Right cardiac atrium (tissue), 5 donors: ENCODE results near the gene HECA. TPM values are rescaled to one million over a fixed set of nuclear protein-coding genes. Genes with fewer than 3 reads are reported as not detected.
A peak's percentile ranks its signal among the peaks of the same experiment; 100 is the strongest.
"Not testable (repeated sequence)": the region's sequence is repeated elsewhere in the genome, so short reads cannot be mapped to it uniquely, and the experiment has no call there.

Experiments used
- ATAC-seq, 2 donors: fragments of 200-7000 bp; cut with Tn5 transposase; one replicate each; pipeline versions ENCODE4 v1.8.0 to v1.9.1; 2020; ENCODE audit warnings: moderate library complexity in 2 of 2, mild to moderate bottlenecking in 1 of 2
- DNase-seq, 3 donors: peaks; one replicate each; pipeline ENCODE4 v3.0.0-alpha.2; 2020
- H3K27ac ChIP-seq: one replicate; pipeline ENCODE4 v1.5.1; 2013; ENCODE audit warnings: mild to moderate bottlenecking, low read length, control low read depth, moderate library complexity
- H3K27me3 ChIP-seq: one replicate; pipeline ENCODE4 v1.6.1; 2013; ENCODE audit not compliant: control insufficient read depth, insufficient read depth
- H3K4me1 ChIP-seq: one replicate; pipeline ENCODE4 v1.6.1; 2013; ENCODE audit warnings: low read length; ENCODE audit not compliant: control insufficient read depth, insufficient read depth
- H3K4me3 ChIP-seq: one replicate; pipeline ENCODE4 v1.5.1; 2013; ENCODE audit warnings: low read length, control low read depth
- H3K9me3 ChIP-seq: one replicate; pipeline ENCODE4 v1.6.1; 2013; ENCODE audit warnings: low read length; ENCODE audit not compliant: control insufficient read depth
- WGBS: extraction: QIAGEN DNeasy Blood & Tissue Kit; methylation state at CpG from one replicate; pipeline ENCODE4 v1.1.7; 2013; 5-methylcytosine and 5-hydroxymethylcytosine counted together
- intact Hi-C, 4 donors: fragments of 100-400 bp; cut with DNase I; formaldehyde crosslinking; loops; one replicate each; pipeline versions ENCODE4 v1.11.0 to v1.14.0; 2022 to 2023
- polyA plus RNA-seq: library from polyadenylated mRNA; stranded (reverse); fragments of 200-250 nt; gene quantifications from one replicate; pipeline ENCODE4 v1.2.3, GENCODE V29; 2013
- total RNA-seq, 4 donors: library from RNA; stranded (reverse); fragmentation: NEBNext Ultra II Directional; extraction: Animal tissue kit (Norgen Biotek cat#: 25700); gene quantifications; one replicate each; pipeline ENCODE4 v1.2.1, GENCODE V29; 2021
- donor health status: healthy with polysubstance abuse.
- donor health status: DM: no; HTN: yes; CAD: no.
- donor health status: DM: no; HTN: no; CAD: no.
- donor health status: DM: no; HTN: yes; CAD: no; lungs with severe emphysema.
- donor health status: DM: yes; HTN: yes; CAD: no.

The HECA gene
- total and polyA plus RNA-seq, 5 donors: 19.4 to 50.9 (median 47.2) TPM

DNA sequence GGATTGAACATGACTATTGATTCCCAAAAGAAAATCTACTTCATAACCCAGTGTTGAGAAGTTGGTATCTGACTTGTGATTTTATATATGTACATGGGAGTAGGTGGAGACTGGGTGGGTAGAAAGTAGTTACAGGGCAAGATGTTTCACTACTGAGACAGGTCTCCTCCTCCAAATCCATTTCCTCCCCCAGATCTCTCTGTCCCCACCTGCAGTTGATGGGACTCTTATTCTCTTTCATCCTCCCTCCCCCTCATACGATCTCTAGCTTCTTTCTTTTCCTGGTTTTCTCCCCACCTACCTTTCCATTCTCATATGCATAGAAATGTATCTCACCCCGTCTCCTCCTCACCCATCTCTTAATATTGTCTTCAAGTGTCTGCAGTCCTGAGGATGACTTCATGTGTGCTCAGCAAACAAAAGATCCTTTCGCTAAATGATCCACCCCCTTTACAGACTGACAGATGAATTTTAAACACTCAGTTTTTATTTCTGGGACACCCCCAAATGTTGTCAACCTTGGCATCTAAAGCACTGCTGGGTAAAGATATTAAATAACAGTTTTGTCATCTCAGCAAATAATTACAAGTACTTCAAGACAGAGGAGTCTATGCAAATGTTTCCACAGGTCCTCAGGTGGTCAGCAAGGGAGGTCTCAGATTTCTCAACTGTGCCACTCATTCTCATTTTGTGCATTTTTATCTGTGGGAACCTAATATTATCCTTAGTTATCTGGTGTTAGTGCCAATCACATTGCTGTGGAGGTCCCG is 18.7 kb upstream of the HECA start:
- 69% methylated on average over 4 of the region's 4 CpGs for WGBS
- intact Hi-C loops: no loop called here
- no peak overlapping the region for H3K4me3 ChIP-seq
- no peaks in the 10 kb centered on the region for H3K27me3 ChIP-seq
- ATAC-seq (no peak), DNase-seq (no peak)
- no peaks in the 10 kb centered on the region for H3K4me1 ChIP-seq
- H3K27ac ChIP-seq: no peak overlapping the region
- H3K9me3 ChIP-seq: no peaks in the 10 kb centered on the region

- intact Hi-C loops: no loop called here
- Histone ChIP-seq H3K27me3 (no peaks in the 10 kb centered on the region), H3K4me1 (no peaks in the 10 kb centered on the region), H3K9me3 (no peaks in the 10 kb centered on the region), H3K27ac (no peak overlapping the region), H3K4me3 (no peak overlapping the region)
- ATAC-seq: no peak
- DNase-seq: no peak
- WGBS: 94% methylated on average over 1 of the region's 1 CpG
Measured at GRCh38 chr6:139117734-139118133, 17.1 kb upstream of the HECA start.

DNA sequence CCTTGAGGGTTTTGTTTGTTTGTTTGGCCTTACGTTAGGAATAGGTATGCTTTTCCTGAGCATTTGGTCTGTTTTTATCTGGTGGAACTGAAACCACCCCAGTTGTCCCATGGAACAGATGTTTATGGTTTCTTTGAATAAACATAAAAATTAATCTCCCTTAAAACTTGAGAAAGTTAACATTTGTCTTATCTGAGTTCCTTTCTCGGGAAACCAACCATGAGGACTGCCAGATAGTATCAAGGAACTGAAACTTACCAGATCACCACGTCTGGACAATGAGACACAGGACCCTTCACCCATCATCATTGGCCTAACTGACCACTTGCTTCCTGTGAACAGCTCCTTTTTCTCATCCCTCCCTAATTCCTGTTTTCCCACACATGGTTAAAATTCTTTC is 15.3 kb upstream of the HECA start:
- Histone ChIP-seq H3K9me3 (no peaks in the 10 kb centered on the region), H3K4me1 (no peaks in the 10 kb centered on the region), H3K27me3 (no peaks in the 10 kb centered on the region), H3K4me3 (no peak overlapping the region), H3K27ac (no peak overlapping the region)
- WGBS: 66% methylated on average over 3 of the region's 3 CpGs
- ATAC-seq (no peak), DNase-seq (no peak)
- intact Hi-C loops: no loop called here

- 78% methylated on average over 3 of the region's 3 CpGs for WGBS
- DNase-seq, H3K4me1 ChIP-seq, H3K4me3 ChIP-seq, intact Hi-C loops, H3K27ac ChIP-seq, ATAC-seq, H3K9me3 ChIP-seq, H3K27me3 ChIP-seq: not testable (repeated sequence)
Measured at GRCh38 chr6:139122823-139123222, 12.1 kb upstream of the HECA start.

DNA sequence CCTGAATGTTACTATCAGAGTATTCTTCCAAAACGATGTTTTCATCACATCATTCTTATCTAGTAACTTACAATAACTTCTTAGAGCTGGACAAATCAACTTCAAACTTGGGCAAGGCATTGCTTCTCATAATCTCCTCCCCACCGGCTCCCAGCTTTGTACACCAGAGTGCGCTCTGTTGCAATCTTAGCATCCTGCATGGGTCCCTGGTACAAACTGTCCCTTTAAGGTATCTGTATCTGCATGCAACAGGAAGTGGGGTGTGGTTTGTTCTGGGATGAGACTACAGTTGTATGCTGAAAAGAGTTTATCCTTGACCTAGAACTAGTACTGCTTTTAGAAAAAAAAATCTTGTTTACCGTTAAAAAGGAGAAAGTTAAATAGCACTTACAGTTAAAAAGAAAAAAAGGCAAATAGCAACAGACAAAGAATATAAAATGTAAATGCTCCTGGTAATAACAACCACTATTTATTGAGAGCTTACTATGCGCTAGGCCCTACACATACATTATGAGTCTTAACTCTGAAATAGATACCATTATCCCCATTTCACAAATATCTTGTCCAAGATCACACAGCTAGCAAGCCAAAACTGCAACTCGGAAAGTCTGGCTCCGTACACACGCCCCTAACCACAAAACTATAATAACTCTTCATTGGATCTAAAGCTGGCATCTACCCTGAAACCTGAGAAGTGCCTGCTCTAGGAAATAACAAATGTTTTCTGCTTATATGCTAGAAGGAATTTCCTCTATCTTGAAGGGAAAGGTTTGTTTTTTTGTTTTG is 9.8 kb upstream of the HECA start:
- WGBS: 42% methylated on average over 8 of the region's 8 CpGs
- H3K4me1 ChIP-seq: no peaks in the 10 kb centered on the region
- H3K27ac ChIP-seq: no peak overlapping the region
- no peaks in the 10 kb centered on the region for H3K9me3 ChIP-seq
- peak; percentile 59 to 84 (median 74) for DNase-seq
- H3K27me3 ChIP-seq: no peaks in the 10 kb centered on the region
- intact Hi-C loops: loop anchor here in 2 of 4 donors (5.0 kb wide), 2 partner anchors 237 to 242 kb away; no protein-coding TSS in a partner anchor
- peak; percentile 98 to 100 for ATAC-seq
- H3K4me3 ChIP-seq: no peak overlapping the region

- H3K4me1 ChIP-seq: no peaks in the 10 kb centered on the region
- no peak for DNase-seq
- no peak overlapping the region for H3K27ac ChIP-seq
- H3K9me3 ChIP-seq: no peaks in the 10 kb centered on the region
- no peaks in the 10 kb centered on the region for H3K27me3 ChIP-seq
- WGBS: 77% methylated on average over 3 of the region's 3 CpGs
- intact Hi-C loops: loop anchor here in 2 of 4 donors (5.0 kb wide), 2 partner anchors 236 to 241 kb away; no protein-coding TSS in a partner anchor
- ATAC-seq: peak; percentile 51 to 54
- H3K4me3 ChIP-seq: no peak overlapping the region
Measured at GRCh38 chr6:139126255-139126654, 8.6 kb upstream of the HECA start.

DNA sequence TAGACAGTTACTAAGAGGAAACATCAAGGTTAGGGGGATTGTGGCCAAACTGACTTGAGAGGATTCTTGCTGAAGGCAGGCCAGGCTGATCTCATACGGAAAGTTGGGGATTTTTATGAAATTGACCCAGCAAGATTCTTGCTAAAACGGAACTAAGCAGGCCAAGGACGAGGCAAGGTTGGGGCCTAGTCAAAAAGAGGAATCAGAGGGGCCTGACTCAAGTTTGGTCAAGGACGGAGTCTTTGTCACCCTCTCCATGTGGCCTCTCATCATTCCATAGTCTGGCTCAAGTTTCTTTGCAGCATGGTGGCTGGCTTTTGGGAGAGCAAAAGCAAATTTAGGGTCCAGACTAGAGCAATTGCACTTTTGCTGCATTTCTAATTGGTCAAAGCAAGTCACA is 7.9 kb upstream of the HECA start:
- WGBS: 88% methylated on average over 4 of the region's 4 CpGs
- intact Hi-C loops: loop anchor here in 2 of 4 donors (5.0 kb wide), 2 partner anchors 235 to 240 kb away; no protein-coding TSS in a partner anchor
- Histone ChIP-seq H3K4me3 (no peak overlapping the region), H3K27ac (no peak overlapping the region), H3K4me1 (no peaks in the 10 kb centered on the region), H3K27me3 (no peaks in the 10 kb centered on the region), H3K9me3 (no peaks in the 10 kb centered on the region)
- no peak for DNase-seq
- no peak for ATAC-seq

GRCh38 chr6:139129284-139129683 is 5.6 kb upstream of the HECA start:
- DNase-seq (no peak), ATAC-seq (no peak)
- intact Hi-C loops: loop anchor here in 2 of 4 donors (5.0 kb wide), 2 partner anchors 233 to 238 kb away; no protein-coding TSS in a partner anchor
- Histone ChIP-seq H3K27ac (no peak overlapping the region), H3K27me3 (no peaks in the 10 kb centered on the region), H3K4me1 (peaks cover 2% of the 10 kb centered on the region), H3K9me3 (no peaks in the 10 kb centered on the region), H3K4me3 (no peak overlapping the region)
- 87% methylated on average over 1 of the region's 1 CpG for WGBS

DNA sequence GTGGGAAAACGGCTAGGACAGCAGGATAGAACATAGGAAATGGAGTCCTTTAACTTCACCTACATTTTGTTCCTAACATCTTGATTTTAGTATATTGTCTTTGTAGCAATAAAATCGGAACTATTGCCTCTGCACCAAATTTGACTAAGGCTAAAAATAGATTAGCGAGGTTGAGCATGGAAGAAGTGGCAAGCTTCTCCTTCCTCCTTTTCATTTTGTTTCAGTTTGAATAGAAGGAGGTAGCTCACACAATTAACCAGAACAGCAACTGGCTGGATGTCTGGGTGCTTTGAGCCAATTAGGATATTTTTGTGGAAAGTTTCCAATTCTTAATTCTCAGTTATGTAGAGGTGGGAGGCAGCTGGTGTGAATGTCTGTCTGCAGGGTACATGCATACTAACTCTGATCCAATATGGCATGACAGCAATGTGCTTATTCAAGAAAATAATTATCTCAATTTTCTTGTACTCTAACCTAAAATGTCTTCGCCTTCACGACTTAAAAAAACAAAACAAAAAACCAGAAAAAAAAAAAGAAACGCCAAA is 3.1 kb upstream of the HECA start:
- Histone ChIP-seq H3K4me3 (no peak overlapping the region), H3K4me1 (peaks cover 2% of the 10 kb centered on the region), H3K27ac (no peak overlapping the region), H3K9me3 (no peaks in the 10 kb centered on the region), H3K27me3 (no peaks in the 10 kb centered on the region)
- intact Hi-C loops: loop anchor here in 2 of 4 donors (10.0 kb wide), 2 partner anchors 213 to 317 kb away; no protein-coding TSS in a partner anchor
- 54% methylated on average over 6 of the region's 6 CpGs for WGBS
- ATAC-seq: no peak
- no peak for DNase-seq

GRCh38 chr6:139133262-139134063 is 1.4 kb upstream of the HECA start:
- ATAC-seq: no peak
- intact Hi-C loops: loop anchor here in 2 of 4 donors (10.0 kb wide), 2 partner anchors 211 to 319 kb away; no protein-coding TSS in a partner anchor
- 59% methylated on average over 11 of the region's 11 CpGs for WGBS
- H3K27ac ChIP-seq: peak overlapping the region; percentile 6
- no peak overlapping the region for H3K4me3 ChIP-seq
- DNase-seq: no peak
- no peaks in the 10 kb centered on the region for H3K9me3 ChIP-seq
- peaks cover 2% of the 10 kb centered on the region for H3K4me1 ChIP-seq
- no peaks in the 10 kb centered on the region for H3K27me3 ChIP-seq
